ENCODE results near the gene STPG4.

DNA sequence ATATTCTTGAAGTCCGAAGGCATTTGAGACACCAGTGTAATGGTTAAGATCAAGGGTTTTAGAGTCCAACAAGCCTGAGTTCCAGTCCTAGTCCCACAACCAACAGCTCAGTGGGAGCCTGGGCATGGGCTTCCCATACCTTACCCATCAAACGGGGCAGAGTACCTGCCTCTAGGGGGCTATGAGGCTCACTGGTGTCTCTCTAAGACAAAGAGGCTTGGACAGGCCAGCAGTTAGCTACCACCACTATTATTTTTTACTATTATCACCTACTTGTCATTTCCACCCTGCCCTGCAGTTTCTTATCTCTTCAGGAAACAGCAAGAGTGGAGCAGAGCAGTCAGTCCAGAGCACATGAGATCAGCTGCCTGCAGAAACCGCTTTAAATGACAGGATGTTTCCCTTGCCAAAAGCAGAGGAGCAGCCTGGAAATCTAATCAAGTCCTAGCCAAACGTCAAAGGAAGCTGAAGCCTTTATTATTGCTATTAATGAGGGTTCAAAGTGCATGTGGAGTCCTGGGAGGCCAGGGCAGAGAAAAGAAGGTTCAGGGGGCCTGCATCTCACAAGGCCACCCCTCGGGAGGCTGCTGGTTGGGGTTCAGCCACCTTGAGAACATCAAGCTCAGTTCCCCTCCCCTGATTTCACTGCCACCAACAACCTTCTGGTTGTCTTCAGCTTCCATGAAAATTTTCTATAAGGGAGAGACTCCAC, 66.6 kb downstream of the STPG4 start:
- TF ChIP-seq POLR2A (IDR thresholded peaks at IDR 0.05): no peak
- TF ChIP-seq, protein P1, sequence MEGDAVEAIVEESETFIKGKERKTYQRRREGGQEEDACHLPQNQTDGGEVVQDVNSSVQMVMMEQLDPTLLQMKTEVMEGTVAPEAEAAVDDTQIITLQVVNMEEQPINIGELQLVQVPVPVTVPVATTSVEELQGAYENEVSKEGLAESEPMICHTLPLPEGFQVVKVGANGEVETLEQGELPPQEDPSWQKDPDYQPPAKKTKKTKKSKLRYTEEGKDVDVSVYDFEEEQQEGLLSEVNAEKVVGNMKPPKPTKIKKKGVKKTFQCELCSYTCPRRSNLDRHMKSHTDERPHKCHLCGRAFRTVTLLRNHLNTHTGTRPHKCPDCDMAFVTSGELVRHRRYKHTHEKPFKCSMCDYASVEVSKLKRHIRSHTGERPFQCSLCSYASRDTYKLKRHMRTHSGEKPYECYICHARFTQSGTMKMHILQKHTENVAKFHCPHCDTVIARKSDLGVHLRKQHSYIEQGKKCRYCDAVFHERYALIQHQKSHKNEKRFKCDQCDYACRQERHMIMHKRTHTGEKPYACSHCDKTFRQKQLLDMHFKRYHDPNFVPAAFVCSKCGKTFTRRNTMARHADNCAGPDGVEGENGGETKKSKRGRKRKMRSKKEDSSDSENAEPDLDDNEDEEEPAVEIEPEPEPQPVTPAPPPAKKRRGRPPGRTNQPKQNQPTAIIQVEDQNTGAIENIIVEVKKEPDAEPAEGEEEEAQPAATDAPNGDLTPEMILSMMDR (IDR thresholded peaks at IDR 0.05): no peak
